Transverse colon (tissue), 4 donors: ENCODE data around the gene LTBP2. TPM values are rescaled to one million over a fixed set of nuclear protein-coding genes. Genes with fewer than 3 reads are reported as not detected.

ENCODE experiments used
- DNase-seq: peaks from one replicate; pipeline ENCODE4 v3.0.0-alpha.2; 2019
- H3K27ac ChIP-seq, 4 donors: fragments of 200-600 bp; sonication (generic); 2 replicates each; pipeline ENCODE4 v1.5.1; 2016 to 2018; ENCODE audit warnings: inconsistent platforms in 4 of 4
- H3K27me3 ChIP-seq: fragments of 200-600 bp; sonication (generic); 2 replicates; pipeline ENCODE4 v1.5.1; 2017; ENCODE audit warnings: inconsistent platforms
- H3K36me3 ChIP-seq, 4 donors: fragments of 200-600 bp; sonication (generic); 2 replicates each; pipeline ENCODE4 v1.5.1; 2017 to 2019; ENCODE audit warnings: inconsistent platforms in 4 of 4
- H3K4me1 ChIP-seq, 4 donors: fragments of 200-600 bp; sonication (generic); 2 replicates each; pipeline ENCODE4 v1.5.1; 2017 to 2020; ENCODE audit warnings: inconsistent platforms in 4 of 4
- H3K4me3 ChIP-seq, 4 donors: fragments of 200-600 bp; sonication (generic); 1 replicate in 1 of 4; 2 replicates in 3 of 4; pipeline versions ENCODE4 v1.5.1 to v1.6.1; 2017 to 2019; ENCODE audit warnings: inconsistent platforms in 4 of 4
- H3K9me3 ChIP-seq, 2 donors: fragments of 200-600 bp; sonication (generic); 2 replicates each; pipeline ENCODE4 v1.5.1; 2017 to 2019; ENCODE audit warnings: inconsistent platforms in 2 of 2
- CTCF ChIP-seq, 5 experiments: fragments of 200-600 bp in 3 of 5; fragments of 450-650 bp in 2 of 5; sonication (generic) in 3 of 5; IDR thresholded peaks; 1 replicate in 2 of 5; 2 replicates in 3 of 5; pipeline ENCODE4 v1.5.1; 2016 to 2017; ENCODE audit warnings: antibody characterized with exemption in 5 of 5, inconsistent platforms in 3 of 5, mild to moderate bottlenecking in 2 of 5, moderate library complexity in 1 of 5
- EP300 ChIP-seq: sonication (generic); formaldehyde crosslinking; IDR thresholded peaks from one replicate; pipeline ENCODE4 v1.6.1; 2017; ENCODE audit warnings: antibody characterized with exemption, low read depth
- POLR2A ChIP-seq: fragments of 450-650 bp; IDR thresholded peaks from one replicate; pipeline ENCODE4 v1.6.1; 2016; ENCODE audit warnings: antibody characterized with exemption, mild to moderate bottlenecking, moderate library complexity
- POLR2AphosphoS5 ChIP-seq, 3 donors: sonication (generic); formaldehyde crosslinking; IDR thresholded peaks; one replicate each; pipeline ENCODE4 v1.6.1; 2016; ENCODE audit warnings: antibody characterized with exemption in 3 of 3
- WGBS, 2 donors: methylation state at CpG; one replicate each; pipeline ENCODE4 v1.1.5; 2018; ENCODE audit warnings: low coverage in 1 of 2; 5-methylcytosine and 5-hydroxymethylcytosine counted together
- in situ Hi-C, 4 donors: fragments of 200-750 bp; cut with MboI; loops; one replicate each; pipeline versions ENCODE4 v1.15.0 to v1.15.1; 2017; ENCODE audit warnings: low sequenced_read_pairs in 3 of 4, low pct_ligation_motif_present in 1 of 4, low pct_unique_long_range_greater_than_20kb in 1 of 4
- intact Hi-C: fragments of 100-400 bp; cut with DNase I; formaldehyde crosslinking; loops from one replicate; pipeline ENCODE4 v1.15.1; 2023; ENCODE audit warnings: low total_unique reads
- total RNA-seq, 4 donors: library from RNA; depleted of rRNA; stranded (reverse); fragments of >200 nt; gene quantifications; one replicate each; pipeline ENCODE4 v1.1.0, GENCODE V29; 2016

LTBP2 gene
- total RNA-seq, 4 donors from 2014 or later: 9.7 to 15.3 (median 11.9) TPM

GRCh38 chr14:74592476-74593201 lies 19.4 kb downstream of the LTBP2 start:
- no peak for TF ChIP-seq POLR2AphosphoS5 (IDR thresholded peaks at IDR 0.05)
- TF ChIP-seq CTCF (IDR thresholded peaks at IDR 0.05): no peak
- TF ChIP-seq POLR2A: no peak
- TF ChIP-seq EP300: no peak
- no peak for DNase-seq
- Histone ChIP-seq H3K27me3 (no peaks in the 10 kb centered on the region), H3K27ac (peak overlapping the region; percentile 27 to 64 (median 56)), H3K4me1 (peaks cover 3 to 46% (median 19%) of the 10 kb centered on the region in 4 donors), H3K36me3 (no peaks in the 10 kb centered on the region), H3K9me3 (no peaks in the 10 kb centered on the region), H3K4me3 (no peak overlapping the region)
- intact Hi-C loops: no loop called here
- in situ Hi-C loops: no loop called here
- WGBS, 2 donors: 82 to 93% methylated on average over 4 to 13 of the region's 13 CpGs

GRCh38 chr14:74591899-74592298 lies 20.1 kb downstream of the LTBP2 start:
- DNase-seq: no peak
- WGBS, 2 donors: 58 to 68% methylated on average over 4 to 5 of the region's 5 CpGs
- peaks cover 3 to 44% (median 19%) of the 10 kb centered on the region in 4 donors for H3K4me1 ChIP-seq
- H3K36me3 ChIP-seq: no peaks in the 10 kb centered on the region
- in situ Hi-C loops: no loop called here
- intact Hi-C loops: no loop called here
- peak overlapping the region in 3 of 4 donors; percentile 27 to 64 (median 60) for H3K27ac ChIP-seq
- H3K9me3 ChIP-seq: no peaks in the 10 kb centered on the region
- no peaks in the 10 kb centered on the region for H3K27me3 ChIP-seq
- no peak overlapping the region for H3K4me3 ChIP-seq
- TF ChIP-seq EP300 (no peak), POLR2AphosphoS5 (IDR thresholded peaks at IDR 0.05) (no peak), POLR2A (no peak), CTCF (IDR thresholded peaks at IDR 0.05) (no peak)

- Histone ChIP-seq H3K27me3 (no peaks in the 10 kb centered on the region), H3K4me3 (no peak overlapping the region), H3K4me1 (peaks cover 3 to 41% (median 19%) of the 10 kb centered on the region in 4 donors), H3K36me3 (no peaks in the 10 kb centered on the region), H3K9me3 (no peaks in the 10 kb centered on the region), H3K27ac (no peak overlapping the region)
- in situ Hi-C loops (no loop called here), intact Hi-C loops (no loop called here)
- DNase-seq: no peak
- TF ChIP-seq POLR2AphosphoS5 (IDR thresholded peaks at IDR 0.05): no peak
- no peak for TF ChIP-seq CTCF (IDR thresholded peaks at IDR 0.05)
- TF ChIP-seq POLR2A: no peak
- TF ChIP-seq EP300: no peak
- WGBS, 2 donors: 80 to 88% methylated on average over 1 to 6 of the region's 6 CpGs
Measured at GRCh38 chr14:74591394-74591793, 20.6 kb downstream of the LTBP2 start.

- in situ Hi-C loops: no loop called here
- Histone ChIP-seq H3K9me3 (no peaks in the 10 kb centered on the region), H3K36me3 (no peaks in the 10 kb centered on the region), H3K27ac (no peak overlapping the region), H3K4me1 (peaks cover 0 to 28% (median 9%) of the 10 kb centered on the region in 4 donors), H3K4me3 (no peak overlapping the region), H3K27me3 (no peaks in the 10 kb centered on the region)
- TF ChIP-seq EP300 (no peak), POLR2AphosphoS5 (IDR thresholded peaks at IDR 0.05) (no peak), POLR2A (no peak), CTCF (IDR thresholded peaks at IDR 0.05) (no peak)
- DNase-seq: no peak
- intact Hi-C loops: no loop called here
- 88% methylated on average over 5 of the region's 5 CpGs; no CpG with 5 or more reads in 1 of the 2 donors for WGBS, 2 donors
Measured at GRCh38 chr14:74589291-74589879, 22.7 kb downstream of the LTBP2 start.
